ENCODE measurements around the gene MPPED1.

Gene MPPED1

GRCh38 chr22:43471606-43472135, 59.9 kb downstream of the MPPED1 start:
- Mint-ChIP-seq H3K4me3 (no peak overlapping the region), H3K36me3 (ENCODE audit: low read depth) (no peaks in the 10 kb centered on the region), H3K27ac (no peak overlapping the region), H3K4me1 (peaks cover 22% of the 10 kb centered on the region), H3K27me3 (ENCODE audit: low read depth, poor library complexity) (peaks cover 39% of the 10 kb centered on the region), H3K9me3 (no peaks in the 10 kb centered on the region)
- TF ChIP-seq CTCF (IDR thresholded peaks at IDR 0.05) = no peak
- DNase-seq = no peak

GRCh38 chr22:43473031-43473430, 61.2 kb downstream of the MPPED1 start:
- Mint-ChIP-seq H3K4me3 (no peak overlapping the region), H3K9me3 (no peaks in the 10 kb centered on the region), H3K4me1 (peaks cover 12% of the 10 kb centered on the region), H3K36me3 (ENCODE audit: low read depth) (no peaks in the 10 kb centered on the region), H3K27ac (no peak overlapping the region), H3K27me3 (ENCODE audit: low read depth, poor library complexity) (peaks cover 27% of the 10 kb centered on the region)
- DNase-seq = no peak
- no peak for TF ChIP-seq CTCF (IDR thresholded peaks at IDR 0.05)

GRCh38 chr22:43473441-43473840, 61.6 kb downstream of the MPPED1 start:
- no peak overlapping the region for H3K27ac Mint-ChIP-seq
- no peaks in the 10 kb centered on the region for H3K36me3 Mint-ChIP-seq (ENCODE audit: low read depth)
- no peak for TF ChIP-seq CTCF (IDR thresholded peaks at IDR 0.05)
- H3K27me3 Mint-ChIP-seq (ENCODE audit: low read depth, poor library complexity) = peaks cover 23% of the 10 kb centered on the region
- H3K4me1 Mint-ChIP-seq = peaks cover 12% of the 10 kb centered on the region
- H3K9me3 Mint-ChIP-seq = no peaks in the 10 kb centered on the region
- no peak for DNase-seq
- H3K4me3 Mint-ChIP-seq = no peak overlapping the region

GRCh38 chr22:43474161-43475101, 62.6 kb downstream of the MPPED1 start:
- H3K9me3 Mint-ChIP-seq = no peaks in the 10 kb centered on the region
- peak; percentile 35 for DNase-seq
- H3K4me3 Mint-ChIP-seq = no peak overlapping the region
- no peak overlapping the region for H3K27ac Mint-ChIP-seq
- no peak for TF ChIP-seq CTCF (IDR thresholded peaks at IDR 0.05)
- H3K4me1 Mint-ChIP-seq = peaks cover 12% of the 10 kb centered on the region
- H3K27me3 Mint-ChIP-seq (ENCODE audit: low read depth, poor library complexity) = peaks cover 16% of the 10 kb centered on the region
- no peaks in the 10 kb centered on the region for H3K36me3 Mint-ChIP-seq (ENCODE audit: low read depth)

GRCh38 chr22:43475549-43476076, 63.8 kb downstream of the MPPED1 start:
- no peak for DNase-seq
- H3K27me3 Mint-ChIP-seq (ENCODE audit: low read depth, poor library complexity) = peaks cover 8% of the 10 kb centered on the region
- no peak for TF ChIP-seq CTCF (IDR thresholded peaks at IDR 0.05)
- no peaks in the 10 kb centered on the region for H3K36me3 Mint-ChIP-seq (ENCODE audit: low read depth)
- H3K9me3 Mint-ChIP-seq = no peaks in the 10 kb centered on the region
- no peak overlapping the region for H3K4me3 Mint-ChIP-seq
- H3K4me1 Mint-ChIP-seq = peaks cover 12% of the 10 kb centered on the region
- H3K27ac Mint-ChIP-seq = no peak overlapping the region
